ENCODE data around the gene BABAM1. TPM values are rescaled to one million over a fixed set of nuclear protein-coding genes. Genes with fewer than 3 reads are reported as not detected.

The BABAM1 gene
- total and polyA plus RNA-seq, 10 of the 15 experiments (the other 5 are each of a cell fraction or from before 2014, with no cell fraction given), result 11.9 to 154 (median 103) TPM

DNA sequence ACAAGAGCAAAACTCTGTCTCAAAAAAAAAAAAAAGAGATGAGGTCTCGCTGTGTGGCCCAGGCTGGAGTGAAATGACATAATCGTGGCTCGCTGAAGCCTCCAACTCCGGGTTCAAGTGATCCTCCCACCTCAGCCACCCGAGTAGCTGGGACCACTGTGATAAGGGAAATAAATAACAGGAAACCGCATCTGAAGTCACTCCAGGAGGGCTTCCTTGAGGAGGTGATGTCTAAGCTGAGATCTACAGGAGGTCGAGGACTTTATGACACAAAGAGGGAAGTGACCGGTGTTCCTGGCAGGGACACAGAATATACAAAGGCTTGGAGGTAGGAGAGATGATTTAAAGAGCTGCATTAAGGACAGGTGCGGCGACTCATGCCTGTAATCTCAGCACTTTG lies 12.6 kb upstream of the BABAM1 start:
- BruUV-seq (replicated peaks), result no TSS peak
- intact Hi-C loops (cut with micrococcal nuclease; ENCODE audit: unreplicated experiment), result no loop called here
- no peak overlapping the region for H3K4me2 ChIP-seq (ENCODE audit: control insufficient read depth, insufficient read depth)
- TF ChIP-seq HSF1 (IDR thresholded peaks at IDR 0.05; ENCODE audit: low read depth, low read length), result no peak
- TF ChIP-seq ZNF274 (IDR thresholded peaks at IDR 0.05; ENCODE audit: insufficient read depth, insufficient read length), result no peak
- TF ChIP-seq NFYB (IDR thresholded peaks at IDR 0.05; ENCODE audit: insufficient read depth, low read depth, low read length), result no peak
- TF ChIP-seq, protein P1, sequence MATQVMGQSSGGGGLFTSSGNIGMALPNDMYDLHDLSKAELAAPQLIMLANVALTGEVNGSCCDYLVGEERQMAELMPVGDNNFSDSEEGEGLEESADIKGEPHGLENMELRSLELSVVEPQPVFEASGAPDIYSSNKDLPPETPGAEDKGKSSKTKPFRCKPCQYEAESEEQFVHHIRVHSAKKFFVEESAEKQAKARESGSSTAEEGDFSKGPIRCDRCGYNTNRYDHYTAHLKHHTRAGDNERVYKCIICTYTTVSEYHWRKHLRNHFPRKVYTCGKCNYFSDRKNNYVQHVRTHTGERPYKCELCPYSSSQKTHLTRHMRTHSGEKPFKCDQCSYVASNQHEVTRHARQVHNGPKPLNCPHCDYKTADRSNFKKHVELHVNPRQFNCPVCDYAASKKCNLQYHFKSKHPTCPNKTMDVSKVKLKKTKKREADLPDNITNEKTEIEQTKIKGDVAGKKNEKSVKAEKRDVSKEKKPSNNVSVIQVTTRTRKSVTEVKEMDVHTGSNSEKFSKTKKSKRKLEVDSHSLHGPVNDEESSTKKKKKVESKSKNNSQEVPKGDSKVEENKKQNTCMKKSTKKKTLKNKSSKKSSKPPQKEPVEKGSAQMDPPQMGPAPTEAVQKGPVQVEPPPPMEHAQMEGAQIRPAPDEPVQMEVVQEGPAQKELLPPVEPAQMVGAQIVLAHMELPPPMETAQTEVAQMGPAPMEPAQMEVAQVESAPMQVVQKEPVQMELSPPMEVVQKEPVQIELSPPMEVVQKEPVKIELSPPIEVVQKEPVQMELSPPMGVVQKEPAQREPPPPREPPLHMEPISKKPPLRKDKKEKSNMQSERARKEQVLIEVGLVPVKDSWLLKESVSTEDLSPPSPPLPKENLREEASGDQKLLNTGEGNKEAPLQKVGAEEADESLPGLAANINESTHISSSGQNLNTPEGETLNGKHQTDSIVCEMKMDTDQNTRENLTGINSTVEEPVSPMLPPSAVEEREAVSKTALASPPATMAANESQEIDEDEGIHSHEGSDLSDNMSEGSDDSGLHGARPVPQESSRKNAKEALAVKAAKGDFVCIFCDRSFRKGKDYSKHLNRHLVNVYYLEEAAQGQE (IDR thresholded peaks at IDR 0.05; ENCODE audit: low read depth, low read length), result no peak
- TF ChIP-seq, protein P2, sequence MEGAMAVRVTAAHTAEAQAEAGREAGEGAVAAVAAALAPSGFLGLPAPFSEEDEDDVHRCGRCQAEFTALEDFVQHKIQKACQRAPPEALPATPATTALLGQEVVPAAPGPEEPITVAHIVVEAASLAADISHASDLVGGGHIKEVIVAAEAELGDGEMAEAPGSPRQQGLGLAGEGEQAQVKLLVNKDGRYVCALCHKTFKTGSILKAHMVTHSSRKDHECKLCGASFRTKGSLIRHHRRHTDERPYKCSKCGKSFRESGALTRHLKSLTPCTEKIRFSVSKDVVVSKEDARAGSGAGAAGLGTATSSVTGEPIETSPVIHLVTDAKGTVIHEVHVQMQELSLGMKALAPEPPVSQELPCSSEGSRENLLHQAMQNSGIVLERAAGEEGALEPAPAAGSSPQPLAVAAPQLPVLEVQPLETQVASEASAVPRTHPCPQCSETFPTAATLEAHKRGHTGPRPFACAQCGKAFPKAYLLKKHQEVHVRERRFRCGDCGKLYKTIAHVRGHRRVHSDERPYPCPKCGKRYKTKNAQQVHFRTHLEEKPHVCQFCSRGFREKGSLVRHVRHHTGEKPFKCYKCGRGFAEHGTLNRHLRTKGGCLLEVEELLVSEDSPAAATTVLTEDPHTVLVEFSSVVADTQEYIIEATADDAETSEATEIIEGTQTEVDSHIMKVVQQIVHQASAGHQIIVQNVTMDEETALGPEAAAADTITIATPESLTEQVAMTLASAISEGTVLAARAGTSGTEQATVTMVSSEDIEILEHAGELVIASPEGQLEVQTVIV (IDR thresholded peaks at IDR 0.05; ENCODE audit: borderline replicate concordance, partially characterized antibody), result no peak
- no peak for TF ChIP-seq STAT1 (conservative IDR thresholded peaks at IDR 0.05)
- TF ChIP-seq ATF3 (IDR thresholded peaks at IDR 0.05; ENCODE audit: borderline replicate concordance, extremely low read depth, low read depth, low read length), result no peak
- TF ChIP-seq SMAD1 (IDR thresholded peaks at IDR 0.05; ENCODE audit: low read depth, partially characterized antibody), result no peak
- no peak for TF ChIP-seq TAF1 (IDR thresholded peaks at IDR 0.05; ENCODE audit: borderline replicate concordance, low read depth, low read length)
- TF ChIP-seq, protein P3, sequence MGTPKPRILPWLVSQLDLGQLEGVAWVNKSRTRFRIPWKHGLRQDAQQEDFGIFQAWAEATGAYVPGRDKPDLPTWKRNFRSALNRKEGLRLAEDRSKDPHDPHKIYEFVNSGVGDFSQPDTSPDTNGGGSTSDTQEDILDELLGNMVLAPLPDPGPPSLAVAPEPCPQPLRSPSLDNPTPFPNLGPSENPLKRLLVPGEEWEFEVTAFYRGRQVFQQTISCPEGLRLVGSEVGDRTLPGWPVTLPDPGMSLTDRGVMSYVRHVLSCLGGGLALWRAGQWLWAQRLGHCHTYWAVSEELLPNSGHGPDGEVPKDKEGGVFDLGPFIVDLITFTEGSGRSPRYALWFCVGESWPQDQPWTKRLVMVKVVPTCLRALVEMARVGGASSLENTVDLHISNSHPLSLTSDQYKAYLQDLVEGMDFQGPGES (IDR thresholded peaks at IDR 0.05), result no peak
- no peak for TF ChIP-seq ZBED1 (IDR thresholded peaks at IDR 0.05; ENCODE audit: borderline replicate concordance)
- TF ChIP-seq POLR2A (IDR thresholded peaks at IDR 0.05; ENCODE audit: low read depth, low read length), result no peak
- no peak for TF ChIP-seq HDGF (IDR thresholded peaks at IDR 0.05)

More for the DNA sequence above, 12.6 kb upstream of the BABAM1 start:
- ChIA-PET CTCF (interaction anchor here (1.5 to 2.7 kb wide), 3 partner anchors 10 to 38 kb away, joined by 3 to 14 read pairs (median 10); partner anchors contain the start of genes BABAM1 and USHBP1), RAD21 (ENCODE audit: unreplicated experiment) (interaction anchor here (1.7 kb wide), 1 partner anchor 12 kb away, joined by 7 read pairs; the partner anchor contains the start of gene BABAM1), POLR2A (interaction anchor here (0.8 to 1.6 kb wide), 2 partner anchors 12 to 16 kb away, joined by 3 read pairs; no protein-coding TSS in a partner anchor), SMC1A (ENCODE audit: uncharacterized antibody, unreplicated experiment) (interaction anchor here (1.1 to 1.2 kb wide), 2 partner anchors 13 to 27 kb away, joined by 3 read pairs; partner anchors contain the start of gene ANKLE1)
- in situ Hi-C loops (cut with MboI), result no loop called here
- no peaks in the 10 kb centered on the region for H4K20me1 ChIP-seq (ENCODE audit: control insufficient read depth, insufficient read depth)
- no peak overlapping the region for H2AFZ ChIP-seq (ENCODE audit: control insufficient read depth, low read depth, low read length)
- no peak overlapping the region for H3K9ac ChIP-seq (ENCODE audit: control insufficient read depth, insufficient read depth, low read length)
- H3K9me3 ChIP-seq (replicated peaks; ENCODE audit: control insufficient read depth, insufficient read depth, low read length), result no peaks in the 10 kb centered on the region; the same call in 2 of the 3 replicates
- H3K36me3 ChIP-seq (ENCODE audit: control insufficient read depth in 2 of 2, insufficient read depth in 2 of 2, low read length in 1 of 2), result no peaks in the 10 kb centered on the region
- H3K27me3 ChIP-seq (replicated peaks in 1 of 2; ENCODE audit: control insufficient read depth in 2 of 2, insufficient read depth in 2 of 2, low read length in 1 of 2), result no peaks in the 10 kb centered on the region
- 37% methylated on average over 9 of the region's 10 CpGs for WGBS (ENCODE audit: insufficient coverage, insufficient replicate concordance, low lambda C conversion rate, missing lambda C conversion rate)
- no peak overlapping the region for H3K4me3 ChIP-seq
- DNase-seq (ENCODE audit: low read depth, low spot score) (no peak), FAIRE-seq (no peak), ATAC-seq (no peak)
- H3K79me2 ChIP-seq (ENCODE audit: control insufficient read depth, insufficient read depth, low read length), result no peaks in the 10 kb centered on the region
- H3K4me1 ChIP-seq (ENCODE audit: control insufficient read depth, insufficient read depth, low read length), result no peaks in the 10 kb centered on the region
- H3K27ac ChIP-seq (ENCODE audit: control insufficient read depth, insufficient read depth), result no peak overlapping the region

Measured in GM12878 (cell line).